Measurements from ENCODE around the gene UST.
"Not testable (repeated sequence)": the region's sequence is repeated elsewhere in the genome, so short reads cannot be mapped to it uniquely, and the experiment has no call there.

Gene UST

GRCh38 chr6:148912252-148912651 is 165.4 kb downstream of the UST start:
- no peak for DNase-seq

DNA sequence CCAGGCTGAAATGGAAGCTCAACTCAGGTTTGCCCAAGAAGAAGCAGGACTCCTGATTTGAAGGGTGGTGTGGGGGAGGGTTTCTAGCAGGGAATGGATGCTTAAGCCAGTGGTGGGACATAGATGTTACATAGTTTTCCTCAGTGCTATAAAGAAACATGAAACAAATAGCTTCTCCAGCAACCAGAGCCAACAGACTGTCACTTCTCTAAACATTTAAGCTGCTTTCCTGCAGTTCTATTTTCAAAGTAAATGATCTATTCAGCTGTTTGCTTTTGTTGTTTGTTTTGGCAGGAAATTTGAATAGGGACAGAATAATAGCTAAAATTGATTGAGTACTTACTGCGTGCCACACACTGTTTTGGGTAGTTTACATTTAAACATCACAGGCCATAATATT is 169.0 kb downstream of the UST start:
- no peak for DNase-seq

DNA sequence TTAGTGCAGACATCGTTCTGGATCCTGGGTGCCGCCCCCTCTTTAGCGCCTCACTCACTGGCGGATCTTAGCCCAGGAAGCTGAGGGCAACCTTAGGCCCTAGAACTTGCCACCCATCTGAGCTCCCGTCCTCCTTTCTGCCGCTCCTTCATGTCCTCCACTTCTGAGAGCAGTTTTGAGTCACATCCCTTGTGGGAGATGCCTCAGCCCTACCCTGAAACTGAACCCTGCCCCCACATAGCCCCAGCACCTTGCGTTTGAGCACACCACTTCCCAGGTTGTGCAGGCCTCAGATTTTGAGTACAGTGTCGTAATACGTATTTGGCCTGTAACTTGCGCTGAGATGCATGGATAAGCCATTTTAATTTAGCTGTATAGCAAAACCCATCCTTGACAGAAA is 169.7 kb downstream of the UST start:
- DNase-seq: not testable (repeated sequence)

GRCh38 chr6:148924226-148925012 is 177.6 kb downstream of the UST start:
- no peak for DNase-seq

- no peak for DNase-seq
Measured at GRCh38 chr6:148925701-148926100, 178.9 kb downstream of the UST start.

DNA sequence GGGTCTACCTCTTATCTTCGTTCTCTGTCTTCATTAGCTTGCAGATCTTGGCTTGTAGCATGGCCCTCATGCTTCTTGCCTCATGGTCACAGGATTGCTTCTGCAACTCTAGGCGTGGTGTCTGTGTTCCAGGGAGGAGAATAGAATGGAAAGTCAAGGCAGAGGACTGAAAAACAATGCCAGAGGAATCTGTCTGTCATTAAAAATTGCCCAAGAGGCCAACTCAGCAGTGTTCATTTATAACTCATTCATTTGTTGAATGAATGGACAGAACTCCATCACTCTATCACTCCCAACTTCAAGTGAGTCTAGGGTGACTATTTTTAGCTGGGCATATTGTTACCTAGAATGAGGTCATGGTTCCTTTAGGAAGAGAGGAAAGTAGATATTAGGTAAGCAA is 179.6 kb downstream of the UST start:
- no peak for DNase-seq

- no peak for DNase-seq
Measured at GRCh38 chr6:148927586-148927985, 180.8 kb downstream of the UST start.

DNA sequence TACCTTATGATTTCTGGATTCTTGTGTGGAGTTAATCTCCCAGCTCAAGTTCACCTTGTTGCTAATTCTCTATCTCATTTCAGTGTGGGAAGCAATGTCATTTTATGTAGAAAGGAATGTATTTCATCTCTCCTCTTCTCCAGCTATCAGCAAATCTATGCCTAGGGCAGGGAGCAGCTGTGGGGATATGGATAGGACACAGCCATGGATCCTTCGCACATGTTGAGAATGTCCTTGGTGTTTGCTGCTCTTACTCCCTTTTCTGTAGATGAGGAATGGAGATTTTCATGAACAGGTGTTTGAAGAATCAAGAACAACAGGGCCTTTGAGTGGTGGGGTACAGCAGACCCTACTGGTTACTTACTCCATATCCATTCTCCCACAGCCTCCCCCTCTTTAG is 182.0 kb downstream of the UST start:
- no peak for DNase-seq

DNA sequence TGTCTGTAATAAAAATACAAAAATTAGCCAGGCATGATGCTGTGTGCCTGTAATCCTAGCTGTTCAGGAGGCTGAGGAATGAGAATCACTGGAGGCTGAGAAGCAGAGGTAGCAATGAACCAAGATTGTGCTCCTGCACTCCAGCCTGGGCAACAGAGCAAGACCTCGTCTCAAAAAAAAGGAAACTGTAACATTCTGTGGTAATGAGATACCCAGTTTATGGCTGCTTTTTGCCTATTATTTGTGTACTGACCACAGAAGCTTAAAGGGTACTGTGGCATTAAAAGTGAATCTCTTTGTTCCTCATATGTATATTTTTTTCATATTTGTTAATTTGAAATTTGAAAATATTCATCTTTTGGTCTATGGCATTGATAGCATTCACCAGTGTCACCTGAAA is 185.4 kb downstream of the UST start:
- DNase-seq: no peak

DNA sequence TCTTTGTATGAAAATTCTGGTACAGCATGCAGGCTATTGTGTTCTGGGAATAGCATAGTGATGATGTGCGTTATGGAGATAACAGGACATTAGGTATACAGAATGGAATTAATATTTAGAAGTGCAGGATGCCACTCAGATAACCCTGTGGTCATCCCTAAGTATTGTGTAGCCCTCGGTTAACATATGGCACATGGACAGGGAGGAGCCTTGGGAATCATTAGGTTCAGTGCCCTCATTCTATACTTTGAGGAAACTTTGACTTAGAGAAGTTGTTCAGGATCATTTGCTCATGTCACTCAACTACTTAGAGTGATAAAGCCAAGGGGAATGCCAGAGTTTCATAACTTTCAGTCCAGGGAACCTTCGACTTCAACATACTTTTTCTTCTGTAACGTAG is 185.9 kb downstream of the UST start:
- DNase-seq: no peak

DNA sequence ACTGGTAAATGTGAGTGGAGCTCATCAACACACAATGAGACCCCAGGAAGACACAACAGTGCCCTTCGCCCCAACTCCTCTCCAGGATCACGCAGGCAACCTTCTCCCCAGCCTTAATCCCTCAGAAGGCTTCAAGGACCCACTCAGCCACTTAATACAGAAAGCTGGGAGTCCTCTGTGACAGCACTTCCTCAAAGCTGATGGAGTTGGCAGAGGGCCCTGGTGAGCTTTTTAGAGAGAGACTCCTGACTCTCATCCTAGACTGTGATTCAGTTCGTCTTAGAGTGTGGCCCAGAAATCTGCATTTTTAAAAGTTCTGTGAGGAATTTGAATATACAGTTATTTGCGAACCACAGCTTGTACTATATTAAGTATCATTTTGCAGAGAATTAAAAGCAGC is 187.7 kb downstream of the UST start:
- no peak for DNase-seq

- no peak for DNase-seq
Measured at GRCh38 chr6:148934961-148935360, 188.1 kb downstream of the UST start.

DNA sequence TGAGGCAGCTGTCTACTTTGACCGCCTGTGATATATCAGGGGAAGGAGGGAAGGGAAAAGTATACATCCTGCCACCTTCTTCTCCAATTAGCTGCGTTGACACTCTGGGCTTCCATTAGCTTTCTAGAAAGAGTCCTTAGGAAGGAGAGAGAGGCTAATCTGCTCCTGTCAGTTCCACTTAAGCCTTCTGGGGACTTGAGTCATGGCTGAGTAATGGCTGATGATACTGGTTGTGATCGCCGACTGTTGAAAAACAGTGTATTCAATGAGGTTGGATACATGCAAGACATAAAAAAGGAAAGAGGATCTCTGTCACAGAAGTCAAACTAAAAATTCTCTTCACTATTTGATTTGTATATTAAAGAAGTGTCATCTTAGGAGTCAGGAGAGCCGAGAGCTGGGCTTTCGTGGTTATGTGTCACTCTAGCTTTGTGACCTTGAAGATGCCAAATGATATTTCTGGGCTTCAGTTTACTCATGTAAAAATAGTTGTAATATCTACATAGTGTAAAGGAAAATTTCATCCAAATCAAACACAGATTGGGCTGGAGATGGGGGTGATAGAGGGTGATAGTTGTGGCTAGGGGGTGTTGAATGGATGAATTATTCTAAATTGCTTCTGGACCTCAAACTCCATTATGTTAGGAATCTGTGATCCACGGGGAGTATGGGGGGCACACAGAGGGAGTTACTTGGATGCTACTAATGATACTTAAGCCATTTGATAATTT is 189.0 kb downstream of the UST start:
- no peak for DNase-seq

GRCh38 chr6:148943451-148943850 is 196.6 kb downstream of the UST start:
- no peak for DNase-seq

DNA sequence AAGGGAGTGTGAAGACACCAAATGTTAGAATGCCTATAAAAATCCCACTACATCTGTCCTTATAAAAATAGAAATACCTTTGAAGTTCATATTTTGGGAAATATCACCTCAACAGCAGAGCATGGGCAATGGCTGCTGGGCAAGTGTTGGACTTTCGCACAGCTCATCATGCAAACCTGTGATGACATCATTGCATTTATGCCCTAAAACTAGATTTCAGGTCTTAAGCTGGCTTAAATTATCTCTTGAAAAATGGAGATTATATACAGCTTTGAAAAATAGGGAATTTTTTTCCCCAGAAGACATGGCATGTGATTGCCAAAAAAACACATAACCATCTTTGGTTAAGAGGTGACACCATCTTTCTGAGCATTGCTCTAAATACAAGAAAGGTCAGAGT is 197.8 kb downstream of the UST start:
- DNase-seq: no peak

- no peak for DNase-seq
Measured at GRCh38 chr6:148945301-148946021, 198.6 kb downstream of the UST start.

- no peak for DNase-seq
Measured at GRCh38 chr6:148947621-148948444, 201.0 kb downstream of the UST start.

DNA sequence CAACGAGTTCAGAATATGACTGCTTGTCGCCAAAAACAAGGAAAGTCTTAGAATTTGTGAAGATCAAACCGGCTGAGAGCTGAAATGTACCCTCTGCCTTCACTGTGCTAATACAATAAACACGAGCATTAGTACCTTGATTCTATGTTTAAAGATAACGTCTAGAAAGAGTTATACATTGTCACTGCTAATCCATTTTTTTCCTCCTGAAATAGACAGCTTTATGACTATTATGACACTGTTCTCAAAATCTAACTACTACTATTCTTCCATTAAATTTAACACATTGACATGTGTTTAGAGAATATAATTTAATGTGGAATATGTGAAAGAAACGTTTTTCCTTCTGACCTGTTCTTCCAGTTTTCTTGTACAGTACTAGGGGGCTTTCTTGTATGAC is 204.8 kb downstream of the UST start:
- no peak for DNase-seq

- no peak for DNase-seq
Measured at GRCh38 chr6:148952147-148953035, 205.6 kb downstream of the UST start.

DNA sequence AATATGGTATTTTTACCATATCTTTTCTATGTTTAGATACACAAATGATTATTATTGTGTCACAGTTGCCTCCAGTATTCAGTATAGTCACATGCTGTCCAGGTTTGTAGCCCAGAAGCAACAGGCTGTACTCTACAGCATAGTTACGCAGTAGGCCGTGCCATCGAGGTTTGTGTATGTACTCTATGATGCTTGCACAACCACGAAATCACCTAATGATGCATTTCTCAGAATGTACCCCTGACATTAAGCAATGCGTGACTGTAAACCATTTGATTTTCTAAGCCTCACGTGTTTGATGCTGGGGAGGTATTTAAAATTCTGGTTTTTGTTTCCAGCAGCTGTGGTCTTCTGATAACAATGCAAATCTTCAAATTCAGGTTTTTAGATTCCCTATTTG is 207.6 kb downstream of the UST start:
- no peak for DNase-seq

DNA sequence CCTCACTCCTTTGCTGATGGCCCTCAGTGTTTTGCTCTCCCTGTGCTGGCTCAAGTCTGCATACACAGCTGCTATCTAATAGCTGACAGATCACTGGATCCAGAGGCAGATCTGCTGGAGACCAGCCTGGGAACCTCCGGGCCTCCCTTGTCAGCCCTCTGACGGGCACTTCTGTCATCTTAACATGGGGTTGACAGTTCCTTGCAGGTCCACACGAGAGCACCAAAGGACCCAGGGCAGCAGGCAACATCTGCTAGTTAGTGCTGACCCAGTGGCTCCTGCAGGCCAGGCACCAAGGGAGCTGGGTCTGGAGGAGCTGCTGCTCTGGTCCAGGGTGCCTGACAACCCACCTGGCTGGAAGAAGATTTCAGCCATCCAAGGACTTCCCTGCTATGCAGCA is 208.1 kb downstream of the UST start:
- no peak for DNase-seq

- DNase-seq: no peak
Measured at GRCh38 chr6:148955441-148955840, 208.6 kb downstream of the UST start.

Data from activated gamma-delta T cell (primary cell).